GM18517 (cell line): ENCODE data around the gene PTPRE.
A peak's percentile ranks its signal among the peaks of the same experiment; 100 is the strongest.

Source experiments
- ATAC-seq: cut with Tn5 transposase; IDR thresholded peaks from one replicate; pipeline ENCODE4 v1.9.1; 2021; ENCODE audit warnings: mild to moderate bottlenecking, moderate library complexity; ENCODE audit not compliant: unreplicated experiment

The PTPRE gene

GRCh38 chr10:128054163-128054970 is 147.5 kb downstream of the PTPRE start:
- no peak for ATAC-seq

GRCh38 chr10:128055061-128055868 is 148.4 kb downstream of the PTPRE start:
- no peak for ATAC-seq

- ATAC-seq, result no peak
Observed at GRCh38 chr10:128056303-128057050, 149.6 kb downstream of the PTPRE start.

- no peak for ATAC-seq
Observed at GRCh38 chr10:128058106-128058749, 151.3 kb downstream of the PTPRE start.

- ATAC-seq, result no peak
Observed at GRCh38 chr10:128058750-128059134, 151.8 kb downstream of the PTPRE start.

- no peak for ATAC-seq
Observed at GRCh38 chr10:128059266-128059981, 152.5 kb downstream of the PTPRE start.

GRCh38 chr10:128059982-128060293 is 153.0 kb downstream of the PTPRE start:
- ATAC-seq, result no peak

GRCh38 chr10:128060341-128061250 is 153.7 kb downstream of the PTPRE start:
- ATAC-seq, result no peak

GRCh38 chr10:128061306-128062300 is 154.7 kb downstream of the PTPRE start:
- no peak for ATAC-seq

GRCh38 chr10:128062331-128062880 is 155.5 kb downstream of the PTPRE start:
- no peak for ATAC-seq

- ATAC-seq, result peak; percentile 49
Observed at GRCh38 chr10:128062881-128063563, 156.1 kb downstream of the PTPRE start.

GRCh38 chr10:128063736-128064107 is 156.8 kb downstream of the PTPRE start:
- ATAC-seq, result peak; percentile 30

- peak; percentile 45 for ATAC-seq
Observed at GRCh38 chr10:128064108-128064969, 157.4 kb downstream of the PTPRE start.

GRCh38 chr10:128064970-128065580 is 158.2 kb downstream of the PTPRE start:
- ATAC-seq, result peak; percentile 32

- ATAC-seq, result no peak
Observed at GRCh38 chr10:128065881-128066534, 159.1 kb downstream of the PTPRE start.
